Esophagus squamous epithelium (tissue), 5 donors: ENCODE measurements around the gene ADGRG3. TPM values are rescaled to one million over a fixed set of nuclear protein-coding genes. Genes with fewer than 3 reads are reported as not detected.

Source experiments
- DNase-seq: peaks from one replicate; lab custom pipeline; 2025; lab: John Stamatoyannopoulos, UW
- H3K27ac ChIP-seq, 4 donors: fragments of 200-600 bp; sonication (generic); one replicate each; pipeline ENCODE4 v1.5.1; 2016 to 2019; ENCODE audit warnings: mild to moderate bottlenecking in 1 of 4
- H3K27me3 ChIP-seq, 4 donors: fragments of 200-600 bp; sonication (generic); 1 replicate in 3 of 4; 2 replicates in 1 of 4; pipeline versions ENCODE4 v1.5.1 to v1.6.0; 2017 to 2021; ENCODE audit warnings: antibody characterized with exemption in 1 of 4
- H3K36me3 ChIP-seq, 3 donors: fragments of 200-600 bp; sonication (generic); one replicate each; pipeline ENCODE4 v1.5.1; 2016 to 2019
- H3K4me1 ChIP-seq, 3 donors: fragments of 200-600 bp; sonication (generic); one replicate each; pipeline ENCODE4 v1.5.1; 2017 to 2019
- H3K4me3 ChIP-seq, 4 donors: fragments of 200-600 bp; sonication (generic); 1 replicate in 3 of 4; 2 replicates in 1 of 4; pipeline ENCODE4 v1.5.1; 2016 to 2019; ENCODE audit warnings: mild to moderate bottlenecking in 2 of 4, moderate library complexity in 1 of 4
- H3K9me3 ChIP-seq, 3 donors: fragments of 200-600 bp; sonication (generic); one replicate each; pipeline ENCODE4 v1.5.1; 2016 to 2019
- CTCF ChIP-seq, 6 experiments: fragments of 450-650 bp in 4 of 6; fragments of 200-600 bp in 2 of 6; sonication (generic) in 2 of 6; IDR thresholded peaks; one replicate each; pipeline ENCODE4 v1.5.1; 2016 to 2019; ENCODE audit warnings: antibody characterized with exemption in 6 of 6, mild to moderate bottlenecking in 4 of 6, moderate library complexity in 4 of 6
- POLR2A ChIP-seq, 4 donors: fragments of 450-650 bp; IDR thresholded peaks; one replicate each; pipeline ENCODE4 v1.6.1; 2017; ENCODE audit warnings: antibody characterized with exemption in 4 of 4, mild to moderate bottlenecking in 4 of 4, moderate library complexity in 3 of 4
- WGBS, 2 donors: methylation state at CpG; one replicate each; pipeline ENCODE4 v1.1.5; 2018; 5-methylcytosine and 5-hydroxymethylcytosine counted together
- intact Hi-C: fragments of 100-400 bp; cut with DNase I; formaldehyde crosslinking; loops from one replicate; pipeline ENCODE4 v1.15.0; 2022
- total RNA-seq, 4 donors: library from RNA; depleted of rRNA; stranded (reverse); fragments of >200 nt; gene quantifications; one replicate each; pipeline ENCODE4 v1.1.0, GENCODE V29; 2016
- donor health status: DM: yes; HTN: yes; CAD: no.

The ADGRG3 gene
- total RNA-seq, 4 donors from 2014 or later = 1.5 to 3.9 (median 2.1) TPM; not detected in 1

GRCh38 chr16:57722651-57723050 is 54.5 kb downstream of the ADGRG3 start:
- TF ChIP-seq POLR2A (IDR thresholded peaks at IDR 0.05) (no peak), CTCF (IDR thresholded peaks at IDR 0.05) (no peak)
- Histone ChIP-seq H3K4me3 (no peak overlapping the region), H3K27ac (no peak overlapping the region), H3K27me3 (peaks cover 0 to 14% (median 0%) of the 10 kb centered on the region in 4 donors), H3K4me1 (no peaks in the 10 kb centered on the region), H3K36me3 (no peaks in the 10 kb centered on the region), H3K9me3 (no peaks in the 10 kb centered on the region)
- DNase-seq = no peak
- intact Hi-C loops = no loop called here
- WGBS, 2 donors = 0 to 76% methylated on average over 1 to 8 of the region's 11 CpGs

GRCh38 chr16:57723170-57723569 is 55.1 kb downstream of the ADGRG3 start:
- intact Hi-C loops = no loop called here
- no peaks in the 10 kb centered on the region for H3K36me3 ChIP-seq
- WGBS, 2 donors = 71 to 76% methylated on average over 3 to 7 of the region's 7 CpGs
- no peak for TF ChIP-seq POLR2A (IDR thresholded peaks at IDR 0.05)
- peak in 2 of 6 experiments; percentile 9 to 33 for TF ChIP-seq CTCF (IDR thresholded peaks at IDR 0.05)
- no peaks in the 10 kb centered on the region for H3K9me3 ChIP-seq
- H3K27ac ChIP-seq = no peak overlapping the region
- H3K27me3 ChIP-seq = peaks cover 0 to 8% (median 0%) of the 10 kb centered on the region in 4 donors
- no peaks in the 10 kb centered on the region for H3K4me1 ChIP-seq
- no peak for DNase-seq
- no peak overlapping the region for H3K4me3 ChIP-seq

GRCh38 chr16:57724531-57724930 is 56.4 kb downstream of the ADGRG3 start:
- intact Hi-C loops = no loop called here
- WGBS, 2 donors = 80 to 95% methylated on average over 4 to 9 of the region's 15 CpGs

GRCh38 chr16:57725151-57725550 is 57.0 kb downstream of the ADGRG3 start:
- DNase-seq = no peak
- WGBS, 2 donors = 60 to 64% methylated on average over 5 of the region's 5 CpGs
- Histone ChIP-seq H3K27me3 (peaks cover 0 to 7% (median 0%) of the 10 kb centered on the region in 4 donors), H3K4me1 (no peaks in the 10 kb centered on the region), H3K4me3 (no peak overlapping the region), H3K9me3 (no peaks in the 10 kb centered on the region), H3K27ac (no peak overlapping the region), H3K36me3 (no peaks in the 10 kb centered on the region)
- TF ChIP-seq CTCF (IDR thresholded peaks at IDR 0.05) = no peak
- intact Hi-C loops = no loop called here

More at GRCh38 chr16:57724531-57724930, 56.4 kb downstream of the ADGRG3 start:
- no peaks in the 10 kb centered on the region for H3K9me3 ChIP-seq
- no peak overlapping the region for H3K4me3 ChIP-seq
- no peaks in the 10 kb centered on the region for H3K36me3 ChIP-seq
- no peaks in the 10 kb centered on the region for H3K4me1 ChIP-seq
- peaks cover 0 to 7% (median 0%) of the 10 kb centered on the region in 4 donors for H3K27me3 ChIP-seq
- DNase-seq = no peak
- TF ChIP-seq POLR2A (IDR thresholded peaks at IDR 0.05) = no peak
- TF ChIP-seq CTCF (IDR thresholded peaks at IDR 0.05) = no peak
- H3K27ac ChIP-seq = no peak overlapping the region

- WGBS, 2 donors = 39 to 64% methylated on average over 3 to 4 of the region's 5 CpGs
- no peak overlapping the region for H3K27ac ChIP-seq
- H3K27me3 ChIP-seq = peaks cover 0 to 7% (median 0%) of the 10 kb centered on the region in 4 donors
- H3K9me3 ChIP-seq = no peaks in the 10 kb centered on the region
- DNase-seq = no peak
- intact Hi-C loops = no loop called here
- H3K4me3 ChIP-seq = no peak overlapping the region
- TF ChIP-seq CTCF (IDR thresholded peaks at IDR 0.05) = no peak
- TF ChIP-seq POLR2A (IDR thresholded peaks at IDR 0.05) = no peak
- no peaks in the 10 kb centered on the region for H3K36me3 ChIP-seq
- H3K4me1 ChIP-seq = no peaks in the 10 kb centered on the region
These were observed 57.4 kb downstream of the ADGRG3 start for GRCh38 chr16:57725554-57725953.
